ENCODE measurements around the gene ZNF496.
A peak's percentile ranks its signal among the peaks of the same experiment; 100 is the strongest.
"Not testable (repeated sequence)": the region's sequence is repeated elsewhere in the genome, so short reads cannot be mapped to it uniquely, and the experiment has no call there.

The ZNF496 gene

GRCh38 chr1:247331525-247332214 is at the start of gene ZNF496:
Gene ZNF496, minus strand, starts transcription at chr1:247331867. Its CDS starts 2,289 bp downstream, at chr1:247329578.
- DNase-seq (ENCODE audit: low read depth), result peak; percentile 51
- TF ChIP-seq, protein P1, sequence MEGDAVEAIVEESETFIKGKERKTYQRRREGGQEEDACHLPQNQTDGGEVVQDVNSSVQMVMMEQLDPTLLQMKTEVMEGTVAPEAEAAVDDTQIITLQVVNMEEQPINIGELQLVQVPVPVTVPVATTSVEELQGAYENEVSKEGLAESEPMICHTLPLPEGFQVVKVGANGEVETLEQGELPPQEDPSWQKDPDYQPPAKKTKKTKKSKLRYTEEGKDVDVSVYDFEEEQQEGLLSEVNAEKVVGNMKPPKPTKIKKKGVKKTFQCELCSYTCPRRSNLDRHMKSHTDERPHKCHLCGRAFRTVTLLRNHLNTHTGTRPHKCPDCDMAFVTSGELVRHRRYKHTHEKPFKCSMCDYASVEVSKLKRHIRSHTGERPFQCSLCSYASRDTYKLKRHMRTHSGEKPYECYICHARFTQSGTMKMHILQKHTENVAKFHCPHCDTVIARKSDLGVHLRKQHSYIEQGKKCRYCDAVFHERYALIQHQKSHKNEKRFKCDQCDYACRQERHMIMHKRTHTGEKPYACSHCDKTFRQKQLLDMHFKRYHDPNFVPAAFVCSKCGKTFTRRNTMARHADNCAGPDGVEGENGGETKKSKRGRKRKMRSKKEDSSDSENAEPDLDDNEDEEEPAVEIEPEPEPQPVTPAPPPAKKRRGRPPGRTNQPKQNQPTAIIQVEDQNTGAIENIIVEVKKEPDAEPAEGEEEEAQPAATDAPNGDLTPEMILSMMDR (IDR thresholded peaks at IDR 0.05; ENCODE audit: control insufficient read depth, insufficient read depth, low read depth, low read length, missing control alignments), result no peak
- H3K4me3 ChIP-seq (ENCODE audit: control insufficient read depth, low read depth, low read length), result peak within 1 kb of the TSS; percentile 80

GRCh38 chr1:247378334-247379073 is 46.8 kb upstream of the ZNF496 start:
- no peak for DNase-seq (ENCODE audit: low read depth)
- no peak overlapping the region for H3K4me3 ChIP-seq (ENCODE audit: control insufficient read depth, low read depth, low read length)
- TF ChIP-seq, protein P1 (IDR thresholded peaks at IDR 0.05; ENCODE audit: control insufficient read depth, insufficient read depth, low read depth, low read length, missing control alignments), result no peak

- DNase-seq (ENCODE audit: low read depth); H3K4me3 ChIP-seq (ENCODE audit: control insufficient read depth, low read depth, low read length): not testable (repeated sequence)
Observed at GRCh38 chr1:247377656-247378055, 46.0 kb upstream of the ZNF496 start.

- H3K4me3 ChIP-seq (ENCODE audit: control insufficient read depth, low read depth, low read length), result no peak overlapping the region
- TF ChIP-seq, protein P1 (IDR thresholded peaks at IDR 0.05; ENCODE audit: control insufficient read depth, insufficient read depth, low read depth, low read length, missing control alignments), result no peak
- no peak for DNase-seq (ENCODE audit: low read depth)
Observed at GRCh38 chr1:247376659-247377058, 45.0 kb upstream of the ZNF496 start.

- TF ChIP-seq, protein P1 (IDR thresholded peaks at IDR 0.05; ENCODE audit: control insufficient read depth, insufficient read depth, low read depth, low read length, missing control alignments), result no peak
- no peak for DNase-seq (ENCODE audit: low read depth)
- H3K4me3 ChIP-seq (ENCODE audit: control insufficient read depth, low read depth, low read length), result no peak overlapping the region
Observed at GRCh38 chr1:247375747-247376146, 44.1 kb upstream of the ZNF496 start.

GRCh38 chr1:247374651-247375334 is 43.1 kb upstream of the ZNF496 start:
- not testable (repeated sequence) for DNase-seq (ENCODE audit: low read depth); H3K4me3 ChIP-seq (ENCODE audit: control insufficient read depth, low read depth, low read length)

DNA sequence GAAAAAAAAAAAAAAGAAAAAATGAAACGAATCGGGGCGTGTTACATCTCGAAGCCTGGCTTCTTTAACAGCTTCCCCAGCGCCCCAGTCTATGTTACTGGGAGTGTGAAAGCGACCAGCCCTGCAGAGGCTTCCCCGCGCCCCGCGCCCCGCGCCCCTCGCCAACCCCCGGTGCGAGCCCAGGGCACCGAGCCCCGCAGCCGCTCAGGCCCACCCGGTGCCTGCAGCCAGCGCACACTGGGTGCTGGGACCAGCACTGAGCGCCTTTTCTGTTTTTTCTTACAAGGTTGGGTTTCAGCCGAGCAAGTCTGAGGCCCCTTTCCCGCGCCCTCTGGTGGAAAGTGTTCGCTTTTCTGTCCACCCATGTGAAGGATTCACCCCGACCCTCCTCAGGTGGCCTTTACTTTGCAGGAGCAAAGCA is 42.1 kb upstream of the ZNF496 start:
- TF ChIP-seq, protein P1 (IDR thresholded peaks at IDR 0.05; ENCODE audit: control insufficient read depth, insufficient read depth, low read depth, low read length, missing control alignments), result peak; percentile 46
- no peak overlapping the region for H3K4me3 ChIP-seq (ENCODE audit: control insufficient read depth, low read depth, low read length)

More for the DNA sequence above, 42.1 kb upstream of the ZNF496 start:
- no peak for DNase-seq (ENCODE audit: low read depth)

Measured in AG09309 (cell line).